B cell (primary cell): ENCODE results near the gene SEMA4G.

Source experiments
- CTCF ChIP-seq: fragments of 200-600 bp; IDR thresholded peaks from one replicate; pipeline ENCODE4 v1.8.0; 2022; ENCODE audit warnings: antibody characterized with exemption, mild to moderate bottlenecking
- EZH2 ChIP-seq: IDR thresholded peaks from 2 replicates; pipeline ENCODE4 v1.6.1; 2012; ENCODE audit warnings: borderline replicate concordance, low read depth, mild to moderate bottlenecking, moderate library complexity, low read length; ENCODE audit not compliant: insufficient read depth, poor library complexity, severe bottlenecking

- TF ChIP-seq CTCF (no peak), EZH2 (no peak)
Measured at GRCh38 chr10:100977436-100977835, 8.1 kb downstream of the SEMA4G start.
